ENCODE data around the gene ARHGEF40.

The ARHGEF40 gene

GRCh38 chr14:21104448-21105060, 34.5 kb downstream of the ARHGEF40 start:
- TF ChIP-seq CTCF (IDR thresholded peaks at IDR 0.05; ENCODE audit: low read depth, low read length), result peak; percentile 99
- H3K4me3 ChIP-seq (ENCODE audit: low read depth, low read length), result peak overlapping the region; percentile 70

- no peak for TF ChIP-seq CTCF (IDR thresholded peaks at IDR 0.05; ENCODE audit: low read depth, low read length)
- no peak overlapping the region for H3K4me3 ChIP-seq (ENCODE audit: low read depth, low read length)
Observed at GRCh38 chr14:21105095-21105494, 35.0 kb downstream of the ARHGEF40 start.

GRCh38 chr14:21106176-21106497, 36.0 kb downstream of the ARHGEF40 start:
- no peak overlapping the region for H3K4me3 ChIP-seq (ENCODE audit: low read depth, low read length)
- no peak for TF ChIP-seq CTCF (IDR thresholded peaks at IDR 0.05; ENCODE audit: low read depth, low read length)

GRCh38 chr14:21106498-21107282, 36.6 kb downstream of the ARHGEF40 start:
- TF ChIP-seq CTCF (IDR thresholded peaks at IDR 0.05; ENCODE audit: low read depth, low read length), result peak; percentile 97
- H3K4me3 ChIP-seq (ENCODE audit: low read depth, low read length), result no peak overlapping the region

- no peak for TF ChIP-seq CTCF (IDR thresholded peaks at IDR 0.05; ENCODE audit: low read depth, low read length)
Observed at GRCh38 chr14:21107283-21107800, 37.2 kb downstream of the ARHGEF40 start.

GRCh38 chr14:21108791-21109190, 38.7 kb downstream of the ARHGEF40 start:
- TF ChIP-seq CTCF (IDR thresholded peaks at IDR 0.05; ENCODE audit: low read depth, low read length), result no peak
- no peak overlapping the region for H3K4me3 ChIP-seq (ENCODE audit: low read depth, low read length)

More at GRCh38 chr14:21107283-21107800, 37.2 kb downstream of the ARHGEF40 start:
- H3K4me3 ChIP-seq (ENCODE audit: low read depth, low read length), result no peak overlapping the region
